ENCODE data around the gene CFAP210.

The CFAP210 gene

DNA sequence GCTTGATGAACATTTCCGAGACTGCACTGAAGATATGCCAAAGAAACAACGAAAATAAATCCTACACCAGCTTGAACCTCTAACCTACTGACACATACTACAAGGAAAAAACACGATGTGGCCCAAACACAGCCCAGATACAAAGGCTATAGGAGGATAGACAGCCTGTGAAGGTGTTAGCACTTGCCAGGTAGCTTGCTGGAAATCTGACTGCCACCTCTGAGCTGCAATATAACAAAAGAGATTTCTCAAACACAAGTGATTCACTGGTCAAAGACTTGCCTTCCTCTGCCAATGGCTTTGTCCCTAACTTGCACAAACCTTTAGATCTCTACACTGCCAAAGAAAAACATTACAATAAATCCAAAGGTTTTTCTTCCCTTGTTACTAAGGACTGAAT lies 21.1 kb downstream of the CFAP210 start (continued):
- TF ChIP-seq, protein P1, sequence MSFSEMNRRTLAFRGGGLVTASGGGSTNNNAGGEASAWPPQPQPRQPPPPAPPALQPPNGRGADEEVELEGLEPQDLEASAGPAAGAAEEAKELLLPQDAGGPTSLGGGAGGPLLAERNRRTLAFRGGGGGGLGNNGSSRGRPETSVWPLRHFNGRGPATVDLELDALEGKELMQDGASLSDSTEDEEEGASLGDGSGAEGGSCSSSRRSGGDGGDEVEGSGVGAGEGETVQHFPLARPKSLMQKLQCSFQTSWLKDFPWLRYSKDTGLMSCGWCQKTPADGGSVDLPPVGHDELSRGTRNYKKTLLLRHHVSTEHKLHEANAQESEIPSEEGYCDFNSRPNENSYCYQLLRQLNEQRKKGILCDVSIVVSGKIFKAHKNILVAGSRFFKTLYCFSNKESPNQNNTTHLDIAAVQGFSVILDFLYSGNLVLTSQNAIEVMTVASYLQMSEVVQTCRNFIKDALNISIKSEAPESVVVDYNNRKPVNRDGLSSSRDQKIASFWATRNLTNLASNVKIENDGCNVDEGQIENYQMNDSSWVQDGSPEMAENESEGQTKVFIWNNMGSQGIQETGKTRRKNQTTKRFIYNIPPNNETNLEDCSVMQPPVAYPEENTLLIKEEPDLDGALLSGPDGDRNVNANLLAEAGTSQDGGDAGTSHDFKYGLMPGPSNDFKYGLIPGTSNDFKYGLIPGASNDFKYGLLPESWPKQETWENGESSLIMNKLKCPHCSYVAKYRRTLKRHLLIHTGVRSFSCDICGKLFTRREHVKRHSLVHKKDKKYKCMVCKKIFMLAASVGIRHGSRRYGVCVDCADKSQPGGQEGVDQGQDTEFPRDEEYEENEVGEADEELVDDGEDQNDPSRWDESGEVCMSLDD (tag by site-specific recombination; IDR thresholded peaks at IDR 0.05), result no peak
- TF ChIP-seq ZNF114 (tag by site-specific recombination; IDR thresholded peaks at IDR 0.05), result no peak
- TF ChIP-seq, protein P2, sequence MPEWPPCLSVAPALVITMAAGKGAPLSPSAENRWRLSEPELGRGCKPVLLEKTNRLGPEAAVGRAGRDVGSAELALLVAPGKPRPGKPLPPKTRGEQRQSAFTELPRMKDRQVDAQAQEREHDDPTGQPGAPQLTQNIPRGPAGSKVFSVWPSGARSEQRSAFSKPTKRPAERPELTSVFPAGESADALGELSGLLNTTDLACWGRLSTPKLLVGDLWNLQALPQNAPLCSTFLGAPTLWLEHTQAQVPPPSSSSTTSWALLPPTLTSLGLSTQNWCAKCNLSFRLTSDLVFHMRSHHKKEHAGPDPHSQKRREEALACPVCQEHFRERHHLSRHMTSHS (tag by site-specific recombination; IDR thresholded peaks at IDR 0.05), result no peak
- TF ChIP-seq ZNF248 (tag by site-specific recombination; IDR thresholded peaks at IDR 0.05), result no peak
- no peak for TF ChIP-seq ZNF501 (tag by site-specific recombination; IDR thresholded peaks at IDR 0.05)

DNA sequence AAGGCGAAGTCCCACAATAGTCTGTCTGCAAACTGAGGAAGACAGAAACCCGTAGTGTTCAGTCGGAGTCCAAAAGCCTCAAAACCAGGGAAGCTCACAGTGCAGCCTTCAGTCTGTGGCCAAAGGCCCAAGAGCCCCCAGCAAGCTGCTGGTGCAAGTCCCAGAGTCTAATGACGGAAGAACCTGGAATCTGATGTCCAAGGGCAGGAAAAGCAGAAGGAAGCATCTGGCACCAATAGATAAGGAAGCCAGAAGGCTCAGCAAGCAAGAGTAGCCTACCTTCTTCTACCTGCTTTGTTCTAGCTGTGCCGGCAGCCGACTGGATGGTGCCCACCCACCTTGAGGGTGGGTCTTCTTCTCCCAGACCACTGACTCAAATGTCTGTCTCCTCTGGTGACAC lies 21.8 kb downstream of the CFAP210 start:
- no peak overlapping the region for H3K27ac ChIP-seq (ENCODE audit: extremely low read depth, low read depth, low read length)
- CTCF ChIA-PET, result no interaction called here
- TF ChIP-seq SP2 (tag by site-specific recombination; IDR thresholded peaks at IDR 0.05) (no peak), ZNF624 (tag by site-specific recombination; IDR thresholded peaks at IDR 0.05) (no peak), SALL2 (tag by site-specific recombination; IDR thresholded peaks at IDR 0.05; ENCODE audit: borderline replicate concordance) (no peak), GFI1B (tag by site-specific recombination; IDR thresholded peaks at IDR 0.05) (no peak), ZNF473 (tag by site-specific recombination; IDR thresholded peaks at IDR 0.05) (no peak), ZBTB48 (tag by site-specific recombination; IDR thresholded peaks at IDR 0.05) (no peak), KLF1 (tag by site-specific recombination; IDR thresholded peaks at IDR 0.05) (no peak), ZNF391 (tag by site-specific recombination; IDR thresholded peaks at IDR 0.05; ENCODE audit: borderline replicate concordance, low read depth) (no peak)
- TF ChIP-seq, protein P3, sequence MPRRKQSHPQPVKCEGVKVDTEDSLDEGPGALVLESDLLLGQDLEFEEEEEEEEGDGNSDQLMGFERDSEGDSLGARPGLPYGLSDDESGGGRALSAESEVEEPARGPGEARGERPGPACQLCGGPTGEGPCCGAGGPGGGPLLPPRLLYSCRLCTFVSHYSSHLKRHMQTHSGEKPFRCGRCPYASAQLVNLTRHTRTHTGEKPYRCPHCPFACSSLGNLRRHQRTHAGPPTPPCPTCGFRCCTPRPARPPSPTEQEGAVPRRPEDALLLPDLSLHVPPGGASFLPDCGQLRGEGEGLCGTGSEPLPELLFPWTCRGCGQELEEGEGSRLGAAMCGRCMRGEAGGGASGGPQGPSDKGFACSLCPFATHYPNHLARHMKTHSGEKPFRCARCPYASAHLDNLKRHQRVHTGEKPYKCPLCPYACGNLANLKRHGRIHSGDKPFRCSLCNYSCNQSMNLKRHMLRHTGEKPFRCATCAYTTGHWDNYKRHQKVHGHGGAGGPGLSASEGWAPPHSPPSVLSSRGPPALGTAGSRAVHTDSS (tag by site-specific recombination; IDR thresholded peaks at IDR 0.05), result no peak
- TF ChIP-seq, protein P4, sequence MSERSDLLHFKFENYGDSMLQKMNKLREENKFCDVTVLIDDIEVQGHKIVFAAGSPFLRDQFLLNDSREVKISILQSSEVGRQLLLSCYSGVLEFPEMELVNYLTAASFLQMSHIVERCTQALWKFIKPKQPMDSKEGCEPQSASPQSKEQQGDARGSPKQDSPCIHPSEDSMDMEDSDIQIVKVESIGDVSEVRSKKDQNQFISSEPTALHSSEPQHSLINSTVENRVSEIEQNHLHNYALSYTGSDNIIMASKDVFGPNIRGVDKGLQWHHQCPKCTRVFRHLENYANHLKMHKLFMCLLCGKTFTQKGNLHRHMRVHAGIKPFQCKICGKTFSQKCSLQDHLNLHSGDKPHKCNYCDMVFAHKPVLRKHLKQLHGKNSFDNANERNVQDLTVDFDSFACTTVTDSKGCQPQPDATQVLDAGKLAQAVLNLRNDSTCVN (tag by site-specific recombination; optimal IDR thresholded peaks at IDR 0.05), result no peak
- POLR2A ChIA-PET, result no interaction called here
- no peak overlapping the region for H3K4me3 ChIP-seq (ENCODE audit: low read depth, low read length)
- no peaks in the 10 kb centered on the region for H3K4me1 ChIP-seq (ENCODE audit: control insufficient read depth, insufficient read depth, low read length)
- H3K36me3 ChIP-seq (ENCODE audit: control insufficient read depth in 2 of 2, insufficient read depth in 1 of 2, low read length in 2 of 2), result no peaks in the 10 kb centered on the region
- no peaks in the 10 kb centered on the region for H3K9me3 ChIP-seq (ENCODE audit: control insufficient read depth, insufficient read depth, low read depth, low read length)

DNA sequence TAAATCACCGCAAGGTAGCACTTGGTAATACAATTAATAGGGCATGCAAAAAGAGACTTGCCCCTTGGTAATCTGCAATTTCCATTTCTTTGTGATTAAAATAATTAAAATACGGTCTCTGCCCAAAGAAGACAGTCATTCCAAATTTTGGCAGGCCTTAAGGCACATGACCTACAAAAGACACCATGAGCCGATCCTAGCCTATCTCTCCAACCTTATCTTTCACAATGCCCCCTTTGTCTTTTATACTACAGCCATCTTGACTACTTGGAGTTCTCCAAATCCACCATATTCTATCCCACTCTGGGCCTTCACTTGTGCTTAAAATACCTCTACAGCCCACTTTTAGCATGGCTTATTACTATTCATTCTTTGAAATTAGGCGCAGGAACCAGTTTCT lies 23.3 kb downstream of the CFAP210 start:
- no peak overlapping the region for H3K4me3 ChIP-seq (ENCODE audit: low read depth, low read length)
- ChIA-PET POLR2A (no interaction called here), CTCF (no interaction called here)
- no peaks in the 10 kb centered on the region for H3K9me3 ChIP-seq (ENCODE audit: control insufficient read depth, insufficient read depth, low read depth, low read length)
- no peaks in the 10 kb centered on the region for H3K4me1 ChIP-seq (ENCODE audit: control insufficient read depth, insufficient read depth, low read length)
- H3K36me3 ChIP-seq (ENCODE audit: control insufficient read depth in 2 of 2, insufficient read depth in 1 of 2, low read length in 2 of 2), result no peaks in the 10 kb centered on the region
- H3K27ac ChIP-seq (ENCODE audit: extremely low read depth, low read depth, low read length), result no peak overlapping the region
- no peak for TF ChIP-seq ZNF530 (tag by site-specific recombination; IDR thresholded peaks at IDR 0.05; ENCODE audit: low read depth)
- TF ChIP-seq, protein P5, sequence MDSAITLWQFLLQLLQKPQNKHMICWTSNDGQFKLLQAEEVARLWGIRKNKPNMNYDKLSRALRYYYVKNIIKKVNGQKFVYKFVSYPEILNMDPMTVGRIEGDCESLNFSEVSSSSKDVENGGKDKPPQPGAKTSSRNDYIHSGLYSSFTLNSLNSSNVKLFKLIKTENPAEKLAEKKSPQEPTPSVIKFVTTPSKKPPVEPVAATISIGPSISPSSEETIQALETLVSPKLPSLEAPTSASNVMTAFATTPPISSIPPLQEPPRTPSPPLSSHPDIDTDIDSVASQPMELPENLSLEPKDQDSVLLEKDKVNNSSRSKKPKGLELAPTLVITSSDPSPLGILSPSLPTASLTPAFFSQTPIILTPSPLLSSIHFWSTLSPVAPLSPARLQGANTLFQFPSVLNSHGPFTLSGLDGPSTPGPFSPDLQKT (IDR thresholded peaks at IDR 0.05; ENCODE audit: borderline replicate concordance, low read depth, low read length), result no peak
- TF ChIP-seq HOXC10 (CRISPR knock-in tag; IDR thresholded peaks at IDR 0.05), result no peak
- TF ChIP-seq, protein P6, sequence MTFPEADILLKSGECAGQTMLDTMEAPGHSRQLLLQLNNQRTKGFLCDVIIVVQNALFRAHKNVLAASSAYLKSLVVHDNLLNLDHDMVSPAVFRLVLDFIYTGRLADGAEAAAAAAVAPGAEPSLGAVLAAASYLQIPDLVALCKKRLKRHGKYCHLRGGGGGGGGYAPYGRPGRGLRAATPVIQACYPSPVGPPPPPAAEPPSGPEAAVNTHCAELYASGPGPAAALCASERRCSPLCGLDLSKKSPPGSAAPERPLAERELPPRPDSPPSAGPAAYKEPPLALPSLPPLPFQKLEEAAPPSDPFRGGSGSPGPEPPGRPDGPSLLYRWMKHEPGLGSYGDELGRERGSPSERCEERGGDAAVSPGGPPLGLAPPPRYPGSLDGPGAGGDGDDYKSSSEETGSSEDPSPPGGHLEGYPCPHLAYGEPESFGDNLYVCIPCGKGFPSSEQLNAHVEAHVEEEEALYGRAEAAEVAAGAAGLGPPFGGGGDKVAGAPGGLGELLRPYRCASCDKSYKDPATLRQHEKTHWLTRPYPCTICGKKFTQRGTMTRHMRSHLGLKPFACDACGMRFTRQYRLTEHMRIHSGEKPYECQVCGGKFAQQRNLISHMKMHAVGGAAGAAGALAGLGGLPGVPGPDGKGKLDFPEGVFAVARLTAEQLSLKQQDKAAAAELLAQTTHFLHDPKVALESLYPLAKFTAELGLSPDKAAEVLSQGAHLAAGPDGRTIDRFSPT (tag by site-specific recombination; IDR thresholded peaks at IDR 0.05), result no peak
- no peak for TF ChIP-seq ZNF341 (tag by site-specific recombination; IDR thresholded peaks at IDR 0.05; ENCODE audit: low read depth)
- no peak for TF ChIP-seq EGR2 (tag by site-specific recombination; IDR thresholded peaks at IDR 0.05; ENCODE audit: low read depth)
- no peak for TF ChIP-seq HOXA7 (CRISPR knock-in tag; IDR thresholded peaks at IDR 0.05; ENCODE audit: borderline replicate concordance)

All from HEK293 (cell line).